Esophagus squamous epithelium (tissue), 4 donors: Measurements from ENCODE around the gene ERF.

Source experiments
- CTCF ChIP-seq, 6 experiments: fragments of 450-650 bp in 4 of 6; fragments of 200-600 bp in 2 of 6; sonication (generic) in 2 of 6; IDR thresholded peaks; one replicate each; pipeline ENCODE4 v1.5.1; 2016 to 2019; ENCODE audit warnings: antibody characterized with exemption in 6 of 6, mild to moderate bottlenecking in 4 of 6, moderate library complexity in 4 of 6
- POLR2A ChIP-seq, 4 donors: fragments of 450-650 bp; IDR thresholded peaks; one replicate each; pipeline ENCODE4 v1.6.1; 2017; ENCODE audit warnings: antibody characterized with exemption in 4 of 4, mild to moderate bottlenecking in 4 of 4, moderate library complexity in 3 of 4

GRCh38 chr19:42242512-42243409 lies 12.2 kb downstream of the ERF start, which contains the start of gene GSK3A:
- TF ChIP-seq CTCF (IDR thresholded peaks at IDR 0.05), result peak in 1 of 6 experiments; percentile 16
- TF ChIP-seq POLR2A (IDR thresholded peaks at IDR 0.05), result peak in 3 of 4 donors; percentile 83 to 88 (median 84)
